Smooth muscle cell of the brain vasculature (primary cell): ENCODE data around the gene DQX1.
A peak's percentile ranks its signal among the peaks of the same experiment; 100 is the strongest.

Experiments used
- DNase-seq: peaks from one replicate; pipeline ENCODE4 v3.0.0-alpha.2; 2012; ENCODE audit warnings: low read depth, low spot score

Gene DQX1

DNA sequence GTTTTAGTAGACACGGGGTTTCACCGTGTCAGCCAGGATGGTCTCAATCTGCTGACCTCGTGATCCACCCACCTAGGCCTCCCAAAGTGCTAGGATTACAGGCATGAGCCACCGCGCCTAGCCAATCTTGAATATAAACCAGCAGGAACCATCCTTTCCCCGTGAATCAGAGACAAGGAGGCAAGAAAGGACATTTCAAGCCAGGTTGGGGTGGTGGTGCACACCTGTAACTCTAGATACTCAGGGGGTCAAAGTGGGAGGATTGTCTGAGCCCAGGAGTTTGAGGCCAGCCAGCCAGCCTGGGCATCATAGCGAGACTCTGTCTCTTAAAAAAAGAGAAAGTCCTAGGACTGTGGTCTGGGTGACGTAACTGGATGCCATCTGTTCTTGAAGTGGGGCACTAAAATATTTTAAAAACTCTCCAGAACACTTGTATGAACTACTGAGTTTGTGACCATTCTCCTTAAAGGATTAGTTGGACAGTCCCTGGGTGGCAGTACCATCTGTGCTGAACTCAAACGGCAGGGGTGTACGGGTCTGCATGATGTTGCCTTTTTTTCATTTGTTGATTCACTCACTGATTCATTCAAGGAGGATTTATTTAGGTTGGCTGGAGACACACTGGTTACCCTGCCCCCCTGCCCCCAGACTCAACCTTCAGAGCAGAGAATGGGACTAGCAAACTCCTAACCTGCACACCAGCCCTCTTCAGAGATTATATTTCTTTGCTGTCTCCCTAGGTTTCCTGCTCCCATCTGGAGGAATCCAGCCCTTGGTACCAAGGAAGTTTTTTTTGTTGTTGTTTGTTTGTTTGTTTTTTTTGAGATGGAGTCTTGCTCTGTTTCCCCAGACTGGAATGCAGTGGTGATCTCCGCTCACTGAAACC, 14.7 kb downstream of the DQX1 start:
- no peak for DNase-seq

DNA sequence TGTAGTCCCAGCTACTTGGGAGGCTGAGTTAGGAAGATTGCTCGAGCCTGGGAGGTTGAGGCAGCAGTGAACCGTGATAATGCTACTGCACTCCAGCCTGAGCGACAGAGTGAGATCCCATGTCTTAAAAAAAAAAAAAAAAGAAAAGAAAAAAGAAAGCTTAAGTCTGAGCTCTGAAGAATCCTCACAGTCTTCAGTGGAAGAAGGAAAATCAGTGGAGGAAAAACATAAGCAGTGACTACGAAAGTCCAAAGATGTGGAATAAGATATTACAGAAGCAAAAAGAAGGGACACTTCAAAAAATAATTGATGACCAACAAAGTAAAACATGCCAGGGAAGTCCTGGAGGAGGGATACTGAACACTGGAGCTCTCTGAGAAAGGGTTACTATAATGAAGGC, 15.8 kb downstream of the DQX1 start:
- DNase-seq: no peak

DNA sequence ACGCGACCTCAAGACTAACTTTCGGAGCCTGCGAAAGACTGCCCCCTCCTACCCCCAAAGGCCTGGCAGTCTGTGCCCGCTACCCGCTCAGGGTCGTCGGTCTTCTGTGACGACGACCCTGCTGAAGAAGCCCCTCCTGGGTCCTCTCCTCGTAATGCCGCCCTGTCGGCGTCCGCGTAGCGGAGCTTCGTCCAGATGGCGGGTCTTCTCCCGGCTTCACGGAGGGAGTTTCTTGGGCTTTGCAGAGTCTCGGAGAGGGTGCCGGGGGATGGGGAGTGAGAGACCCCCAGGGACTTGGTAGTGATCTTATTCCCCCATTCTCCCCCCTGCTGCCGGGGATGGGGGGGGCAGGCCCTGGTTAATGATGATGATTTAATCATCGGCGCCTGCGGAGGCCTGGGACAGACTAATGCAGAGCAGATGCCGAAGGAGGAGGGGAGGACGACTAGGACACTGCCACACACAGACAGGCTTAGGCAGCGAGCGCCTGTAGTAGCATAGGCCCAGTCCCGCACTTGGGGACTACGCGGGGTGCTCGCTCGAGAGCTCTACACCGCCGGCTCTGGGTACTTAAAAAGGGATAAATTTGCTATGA, 18.0 kb downstream of the DQX1 start:
- DNase-seq: no peak

DNA sequence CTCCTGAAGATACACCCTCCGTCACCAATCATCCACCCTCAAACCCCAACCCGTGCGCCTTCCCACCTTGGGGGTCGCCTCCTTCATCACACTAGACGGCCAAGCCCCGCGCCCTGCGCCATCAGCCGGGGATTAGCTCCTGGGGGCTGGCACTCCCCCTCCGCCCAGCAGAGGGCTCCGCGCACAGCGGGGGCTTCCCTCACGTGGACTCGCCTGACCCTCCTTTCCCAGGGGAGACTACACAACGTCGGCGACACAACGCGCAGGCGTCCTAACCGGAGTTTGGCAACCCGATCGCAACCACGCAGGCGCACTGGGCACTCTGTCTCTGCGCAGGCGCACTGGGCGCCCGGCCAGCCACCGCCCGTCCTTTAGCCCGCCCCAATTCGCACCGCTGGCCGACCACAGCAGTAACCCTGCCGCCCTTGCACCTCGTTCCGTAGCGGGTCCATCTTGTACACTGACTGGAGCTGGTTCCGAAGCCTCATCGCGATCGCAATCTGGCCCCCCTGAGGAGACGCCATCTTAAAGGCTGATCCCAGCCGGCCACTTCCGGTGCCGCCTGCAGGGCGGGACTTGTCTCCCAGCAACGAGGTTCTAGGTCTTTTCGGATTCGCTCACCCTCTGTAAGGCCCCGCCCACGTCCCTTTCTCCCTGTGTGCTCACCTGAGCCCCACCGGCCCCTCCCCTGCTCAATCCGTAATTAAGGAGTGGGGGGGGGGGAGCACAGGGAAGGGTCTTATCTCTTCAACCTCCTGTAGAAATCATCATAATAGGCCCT, 18.7 kb downstream of the DQX1 start, which contains the start of gene PCGF1:
Gene PCGF1 (minus strand): TSS at position 551 of the 781 bp plus-strand sequence. CDS start 27 bp downstream, at position 524.
- DNase-seq: peak; percentile 96

DNA sequence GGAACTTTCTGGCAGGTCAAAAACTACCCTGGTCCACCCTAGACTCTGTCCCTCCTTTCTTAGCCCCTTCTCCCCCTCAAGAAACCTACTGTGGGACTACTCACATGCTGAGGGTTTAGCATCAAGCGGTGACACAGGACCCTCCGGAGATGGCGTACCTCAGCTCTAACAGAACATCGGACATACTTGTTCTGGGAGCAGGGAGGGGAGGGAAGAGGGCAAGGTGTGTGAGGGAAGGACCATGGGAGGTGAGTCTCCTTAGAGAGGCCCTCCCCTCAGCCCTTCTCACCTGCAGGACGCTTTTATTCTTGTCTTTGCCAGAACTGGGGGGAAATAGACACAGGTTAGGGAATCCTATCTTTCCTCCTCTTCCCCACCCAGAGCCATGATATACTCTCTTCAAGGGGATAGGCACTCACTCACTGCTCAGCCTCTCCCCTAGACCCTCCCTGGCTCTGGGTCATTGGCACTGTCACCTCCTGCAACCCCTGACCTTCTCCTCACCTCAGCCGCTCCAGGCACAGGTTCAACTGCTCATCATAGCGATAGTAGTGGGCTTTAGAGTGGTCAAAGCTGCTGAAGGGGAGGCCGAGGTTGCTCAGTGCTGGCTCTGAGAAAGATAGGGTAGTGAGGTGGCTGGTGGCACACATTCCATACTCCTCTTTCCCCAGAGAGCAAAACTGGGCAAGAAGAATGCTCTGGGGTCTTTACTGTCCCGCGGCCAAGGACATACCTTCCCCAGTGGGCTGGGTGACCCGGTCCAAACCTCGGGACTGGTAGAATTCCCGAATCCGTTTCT, 20.4 kb downstream of the DQX1 start:
- DNase-seq: no peak

DNA sequence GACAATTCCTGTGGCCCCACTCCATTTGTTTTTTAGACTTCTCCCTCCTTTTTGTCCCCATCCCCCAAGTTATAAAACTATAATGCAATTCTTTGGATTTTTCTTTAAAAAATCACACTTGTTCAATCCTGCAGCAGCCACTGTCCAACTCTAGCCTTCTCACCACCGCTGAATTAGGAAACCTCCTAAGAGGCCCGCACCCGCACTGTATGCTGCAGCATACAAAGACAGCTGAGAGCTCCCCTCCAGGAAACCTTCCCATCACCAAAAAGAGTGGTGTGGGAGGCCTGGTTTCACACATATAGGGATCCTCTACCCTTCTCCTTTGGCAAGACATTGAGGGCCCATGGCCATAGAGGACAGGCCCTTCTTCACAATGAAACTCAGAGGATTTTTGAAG, 21.4 kb downstream of the DQX1 start:
- no peak for DNase-seq

DNA sequence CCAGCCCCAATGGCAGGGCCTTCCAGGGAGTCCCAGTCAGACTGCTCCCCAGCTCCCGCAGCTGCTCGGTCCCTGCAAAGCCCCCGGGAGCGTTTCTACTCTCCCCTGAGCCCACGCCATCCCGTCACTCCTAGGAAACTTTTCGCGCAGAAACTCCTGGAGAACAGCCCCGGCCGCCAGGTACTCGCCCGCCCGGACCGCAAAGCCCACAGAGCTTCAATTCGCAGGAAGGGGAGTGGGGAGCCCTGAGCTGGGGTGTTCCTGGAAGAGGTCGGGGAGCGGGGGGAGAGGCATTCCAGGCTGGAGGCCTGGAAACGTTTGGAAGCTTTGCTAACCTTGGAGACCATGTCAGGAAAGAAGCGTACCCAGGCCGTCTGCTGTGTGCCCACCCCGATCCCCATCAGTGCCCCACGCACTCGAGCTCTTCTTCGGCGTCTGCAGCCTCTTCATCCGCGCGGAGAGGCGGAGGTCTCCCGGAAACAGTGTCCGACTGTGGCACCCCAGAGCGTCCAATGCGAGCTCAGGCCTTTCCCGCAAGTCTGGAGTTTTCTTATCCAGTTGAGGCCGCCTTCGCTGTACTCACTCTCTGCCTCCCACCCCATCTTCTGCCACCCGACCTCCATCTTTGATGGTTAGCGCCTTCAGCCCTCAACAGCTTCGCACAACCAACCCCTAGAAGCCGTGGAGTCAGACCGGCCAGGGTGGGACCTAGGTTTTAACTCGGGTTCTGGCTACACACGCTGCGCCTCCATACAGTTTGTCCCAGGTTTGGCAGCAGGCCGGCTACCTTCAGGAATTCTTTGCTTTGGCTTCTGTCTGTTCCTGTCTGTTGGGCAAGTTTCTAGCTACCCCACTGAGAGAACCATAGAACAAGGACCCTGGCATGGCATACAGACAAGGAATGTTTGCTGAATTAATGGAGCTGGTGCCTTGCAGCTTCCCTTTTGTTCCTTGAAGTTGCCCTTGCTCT, 22.2 kb downstream of the DQX1 start:
- no peak for DNase-seq

DNA sequence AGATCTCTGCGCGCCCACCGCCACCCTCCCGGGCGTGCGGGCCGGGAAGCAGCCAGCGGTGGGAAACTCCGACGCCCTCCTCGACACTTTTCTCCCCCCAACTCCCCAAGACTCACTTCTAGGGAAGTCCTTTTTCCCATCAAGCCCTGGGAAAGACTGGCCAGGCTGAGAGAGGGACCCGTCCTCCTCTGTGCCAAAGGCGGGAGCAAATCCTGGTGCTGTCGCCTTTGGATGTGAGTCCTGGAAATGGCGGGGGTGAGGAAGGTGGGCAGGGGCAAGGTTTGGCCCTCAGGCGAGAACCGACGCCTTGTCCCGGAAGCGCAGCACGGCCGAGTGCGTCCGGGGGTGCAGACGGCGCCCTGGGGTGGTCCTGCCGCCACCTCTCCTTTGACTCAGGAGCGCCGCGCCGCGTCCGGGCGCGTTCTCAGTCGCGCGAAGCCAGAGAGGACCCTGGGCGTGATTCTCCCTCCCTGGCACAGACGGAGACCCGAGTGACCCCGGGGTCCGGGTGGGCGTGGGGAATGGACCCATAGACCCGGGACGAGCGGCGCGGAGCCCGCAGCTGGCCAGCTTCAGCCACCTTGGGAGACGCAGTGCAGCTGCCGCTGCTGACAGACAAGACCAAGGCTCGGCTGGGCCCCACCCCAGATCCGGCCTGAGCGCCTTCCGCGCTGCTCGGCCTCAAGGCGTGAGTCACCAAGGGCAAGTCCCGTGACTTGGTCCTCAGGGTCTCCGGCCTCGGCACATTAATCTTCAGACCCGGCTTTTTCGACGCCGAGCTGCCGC, 23.1 kb downstream of the DQX1 start:
- no peak for DNase-seq

DNA sequence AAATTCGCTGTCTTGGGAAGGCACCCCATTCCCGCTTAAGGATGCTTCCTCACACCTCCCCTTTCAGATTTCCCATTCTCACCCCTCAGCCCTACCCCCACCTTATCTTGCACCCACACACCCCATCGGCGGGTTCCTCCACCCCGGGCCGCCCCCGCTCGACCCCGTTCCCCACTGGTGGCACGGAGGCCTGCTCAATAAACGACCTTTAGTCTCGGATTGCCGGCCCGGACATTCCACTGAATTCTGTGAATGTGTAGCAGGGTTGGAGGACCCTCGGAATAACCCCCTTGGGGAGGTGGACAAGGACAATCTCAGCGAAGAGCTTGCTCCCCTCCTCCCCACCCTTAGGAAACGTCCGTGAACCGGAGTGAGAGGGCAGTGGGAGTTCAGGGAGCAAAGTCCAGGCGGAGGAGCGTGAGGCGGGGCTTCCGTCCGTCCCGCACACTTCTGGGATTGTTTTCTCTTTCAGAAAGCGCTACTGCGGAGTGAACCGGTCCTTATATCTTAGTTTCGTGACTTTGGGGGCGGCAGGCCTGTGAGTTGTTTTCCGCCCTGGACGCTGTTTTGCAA, 23.8 kb downstream of the DQX1 start:
- DNase-seq: no peak

DNA sequence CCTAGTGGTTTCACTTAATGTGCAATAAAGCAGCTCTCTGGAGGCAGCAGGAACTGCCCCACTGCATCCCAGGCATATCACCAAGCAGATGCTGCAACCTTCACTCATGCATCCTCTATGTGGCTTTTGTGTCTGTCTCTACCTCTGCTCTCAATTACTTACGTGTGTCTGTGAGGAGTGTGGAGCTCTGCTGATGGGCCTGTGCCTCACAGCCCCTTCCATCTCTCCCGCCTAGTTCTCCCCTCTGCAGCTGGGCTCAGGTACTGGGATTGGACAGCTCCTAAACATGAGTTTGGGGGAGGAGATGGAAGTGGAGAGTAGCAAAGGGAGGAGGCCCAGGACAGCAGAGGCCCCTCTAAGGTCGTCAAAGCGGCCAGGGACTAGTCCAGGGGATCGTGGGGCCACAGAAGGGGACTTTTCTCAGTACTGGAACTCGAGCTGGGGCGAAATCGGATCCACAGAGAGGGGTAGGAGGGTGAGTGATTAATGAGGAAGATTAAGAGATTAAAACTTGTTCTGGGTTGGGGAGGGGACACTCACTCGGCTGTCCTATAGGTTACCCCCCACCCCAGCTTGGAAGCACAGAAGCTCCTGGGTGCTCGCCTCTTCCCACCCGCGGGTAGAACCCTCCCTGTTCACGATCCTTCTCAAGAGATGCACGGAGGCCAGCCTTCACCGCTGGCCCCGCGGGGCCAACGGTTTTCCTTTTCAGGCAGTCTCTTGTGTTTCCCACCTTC, 24.5 kb downstream of the DQX1 start:
- DNase-seq: no peak

DNA sequence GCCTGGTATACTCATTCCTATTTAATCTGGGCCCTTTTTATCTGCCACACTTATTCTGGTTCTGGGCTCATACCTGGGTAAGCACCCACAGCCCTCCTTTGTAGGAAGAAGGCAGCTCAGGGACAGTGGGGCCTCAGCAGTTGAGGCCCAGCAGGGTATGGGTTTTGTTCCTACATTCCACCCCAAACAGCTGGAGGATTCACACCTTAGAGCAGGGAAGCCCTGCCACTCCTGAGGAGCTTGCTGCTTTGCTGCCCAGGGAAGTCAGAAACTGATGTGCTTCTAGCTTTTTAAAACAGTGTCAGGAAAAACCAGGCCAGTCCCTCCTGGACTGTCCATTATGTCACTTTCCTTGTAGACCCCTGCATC, 25.5 kb downstream of the DQX1 start:
- DNase-seq: no peak

DNA sequence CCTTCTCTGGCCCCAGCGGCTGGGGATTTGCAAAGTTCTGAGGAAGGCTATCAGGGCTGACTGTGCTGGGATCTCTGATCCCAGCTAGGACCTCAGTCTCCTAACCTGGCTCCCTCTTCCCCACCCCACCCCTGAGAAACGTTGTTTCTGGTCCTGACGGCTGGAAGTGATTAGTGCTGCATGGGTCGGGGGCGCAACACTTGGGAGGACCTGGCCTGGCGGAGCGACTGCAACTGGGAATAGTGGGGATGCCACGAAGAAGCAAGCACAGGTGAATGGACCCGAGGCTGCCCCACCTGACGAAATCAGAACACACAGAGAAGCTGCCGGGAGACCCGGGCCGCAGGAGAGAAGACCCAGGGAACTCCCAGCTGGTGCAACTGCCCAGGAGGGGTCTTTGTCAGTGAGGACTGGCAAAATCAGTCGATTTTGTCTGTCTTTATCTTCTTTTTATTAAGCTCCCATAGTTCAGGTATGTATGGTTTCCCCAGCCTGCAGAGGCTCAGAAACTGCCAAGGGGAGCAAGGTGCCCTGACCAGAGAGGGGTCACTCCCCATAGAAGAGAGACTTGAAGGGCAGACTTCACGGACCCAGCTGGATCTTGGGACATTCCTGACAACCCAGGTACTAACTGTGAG, 26.0 kb downstream of the DQX1 start:
- DNase-seq: no peak

DNA sequence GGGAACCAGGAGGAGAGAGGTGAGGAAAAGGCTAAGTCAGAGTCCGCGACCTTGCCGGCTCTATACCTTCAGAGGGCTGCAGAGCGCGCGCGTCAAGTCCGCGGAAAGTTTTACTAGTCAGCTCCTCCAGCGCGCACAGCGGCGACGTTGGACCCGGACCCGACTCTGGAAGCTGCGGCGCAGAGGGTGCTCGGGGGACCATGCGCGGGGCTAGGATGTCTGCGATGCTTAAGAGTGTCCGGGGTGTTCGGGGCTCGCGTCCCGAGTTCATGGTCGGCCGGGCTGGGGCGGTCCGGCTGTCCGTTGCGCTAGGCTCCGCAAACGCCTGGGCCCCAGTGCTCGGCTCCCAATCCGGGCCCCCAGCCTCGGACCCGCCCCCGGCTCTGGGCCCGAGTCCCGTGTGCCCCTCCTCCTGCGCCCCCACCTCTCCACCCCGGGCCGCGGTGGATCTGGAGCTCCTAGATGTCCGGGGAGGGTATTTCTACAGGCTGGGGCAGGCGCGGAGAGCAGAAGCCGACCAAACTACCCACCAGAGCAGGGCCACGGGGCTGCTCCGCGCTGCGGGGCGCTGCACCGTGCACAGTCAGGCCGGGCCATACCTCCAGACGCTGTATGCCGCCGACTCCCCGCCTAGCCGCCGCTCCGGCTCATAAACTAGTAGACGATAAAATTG, 26.6 kb downstream of the DQX1 start, which contains the start of gene LBX2:
Gene LBX2 (minus strand): TSS at position 337 of the 673 bp plus-strand sequence. CDS start 66 bp downstream, at position 271.
- DNase-seq: no peak

DNA sequence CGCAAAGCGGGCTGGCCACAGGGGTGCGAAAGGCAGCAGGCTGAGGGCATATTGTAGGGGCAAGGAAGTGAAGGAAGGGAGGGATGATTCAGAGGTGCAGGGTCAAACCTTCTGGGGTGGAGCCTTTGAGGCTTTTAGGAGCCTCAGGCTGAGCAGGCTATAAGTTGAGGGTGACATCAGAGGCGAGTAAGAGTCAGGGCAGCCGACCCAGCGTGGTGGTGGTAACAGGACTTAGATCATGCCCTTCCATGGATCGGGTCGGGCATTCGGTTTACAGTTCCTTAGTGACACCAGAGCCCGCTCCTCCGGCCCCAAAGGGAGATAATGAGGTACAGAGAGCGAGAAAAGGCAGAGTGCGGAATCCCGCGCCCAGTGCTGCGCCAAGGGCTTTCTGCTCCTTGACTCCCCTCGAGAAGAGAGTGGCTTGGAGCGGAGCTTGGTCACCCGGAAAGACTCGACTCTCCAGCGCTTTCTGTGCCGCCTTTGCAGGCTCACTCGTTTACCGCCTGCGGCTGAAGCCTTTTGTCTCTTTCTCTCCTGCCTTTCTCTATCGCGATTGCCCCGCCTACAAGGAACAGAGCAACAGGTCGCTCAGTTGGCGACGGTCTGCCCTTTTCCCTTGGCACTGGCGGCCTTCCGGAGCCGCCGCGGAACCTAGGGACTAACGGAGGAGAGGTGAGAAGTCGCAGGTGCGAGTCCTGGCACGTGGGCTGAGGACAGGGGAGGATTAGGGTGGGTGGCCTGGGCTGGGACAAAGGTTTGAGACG, 27.3 kb downstream of the DQX1 start:
- no peak for DNase-seq

DNA sequence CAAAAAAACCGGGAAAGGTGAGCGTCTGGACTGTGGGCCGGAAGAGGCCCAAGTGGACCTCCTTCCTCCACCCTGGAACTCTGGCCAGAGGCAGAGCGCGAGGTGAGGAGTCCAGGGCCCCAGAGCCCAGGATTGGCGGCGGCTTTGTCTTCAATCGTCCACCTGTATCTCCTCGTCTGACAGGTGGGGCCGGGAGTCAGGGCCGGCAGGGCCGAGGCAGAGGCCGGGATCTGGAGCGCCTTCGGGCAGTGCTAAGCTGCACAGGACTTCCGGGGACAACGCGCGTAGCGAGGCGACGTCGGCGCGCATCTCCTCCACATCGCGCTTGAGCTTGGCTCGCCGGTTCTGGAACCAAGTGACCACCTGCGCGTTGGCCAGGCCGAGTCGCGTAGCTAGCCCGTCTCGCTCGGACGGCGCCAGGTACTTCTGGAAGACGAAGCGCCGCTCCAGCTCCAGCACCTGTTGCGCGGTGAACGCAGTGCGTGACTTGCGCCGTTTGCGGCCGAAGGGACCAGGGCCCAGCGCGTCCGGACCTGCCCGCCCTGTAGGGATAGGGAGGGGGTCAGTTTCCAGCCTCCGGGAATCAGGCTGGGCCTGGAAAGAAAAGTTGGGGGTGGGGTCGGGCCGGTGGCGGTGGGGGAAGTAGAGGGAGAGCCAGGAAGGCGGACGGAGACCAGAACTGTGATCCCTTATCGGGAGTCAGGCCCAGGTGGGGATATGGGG, 28.1 kb downstream of the DQX1 start:
- DNase-seq: no peak
